Karpas-422 (cell line): ENCODE data around the gene AJAP1. TPM values are rescaled to one million over a fixed set of nuclear protein-coding genes. Genes with fewer than 3 reads are reported as not detected.

Source experiments
- DNase-seq: peaks from one replicate; pipeline ENCODE4 v3.0.0-alpha.2; 2015
- H2AFZ ChIP-seq: fragments of 200-600 bp; sonication (generic); 2 replicates; pipeline ENCODE4 v1.6.1; 2014; ENCODE audit warnings: antibody characterized with exemption, low read length, mixed read lengths
- H3K27ac ChIP-seq: fragments of 200-600 bp; sonication (generic); 2 replicates; pipeline ENCODE4 v1.5.1; 2014; ENCODE audit warnings: mild to moderate bottlenecking, low read length, moderate library complexity
- H3K27me3 ChIP-seq: fragments of 200-600 bp; sonication (generic); 2 replicates; pipeline ENCODE4 v1.6.1; 2014; ENCODE audit warnings: low read length, mixed read lengths
- H3K36me3 ChIP-seq: fragments of 200-600 bp; sonication (generic); 2 replicates; pipeline ENCODE4 v1.6.1; 2014; ENCODE audit warnings: low read length, mixed read lengths; ENCODE audit not compliant: insufficient read depth
- H3K4me1 ChIP-seq: fragments of 200-600 bp; sonication (generic); 2 replicates; pipeline ENCODE4 v1.6.1; 2014; ENCODE audit warnings: mild to moderate bottlenecking, low read length, mixed read lengths
- H3K4me2 ChIP-seq: fragments of 200-600 bp; sonication (generic); 2 replicates; pipeline ENCODE4 v1.6.1; 2014; ENCODE audit warnings: low read length, low read depth, mild to moderate bottlenecking; ENCODE audit not compliant: poor library complexity, severe bottlenecking
- H3K4me3 ChIP-seq: fragments of 200-600 bp; sonication (generic); 2 replicates; pipeline ENCODE4 v1.5.1; 2014; ENCODE audit warnings: mild to moderate bottlenecking, antibody characterized with exemption, low read length, mixed read lengths
- H3K79me2 ChIP-seq: fragments of 200-600 bp; sonication (generic); 2 replicates; pipeline ENCODE4 v1.6.1; 2014; ENCODE audit warnings: mild to moderate bottlenecking, low read length, mixed read lengths
- H3K9ac ChIP-seq: fragments of 200-600 bp; sonication (generic); 2 replicates; pipeline ENCODE4 v1.6.0; 2014; ENCODE audit warnings: low read length
- H3K9me2 ChIP-seq: fragments of 200-600 bp; sonication (generic), shearing (Covaris generic); replicated peaks from 2 replicates; pipeline ENCODE4 v1.6.0; 2014; ENCODE audit warnings: mild to moderate bottlenecking, low read length, moderate library complexity; ENCODE audit not compliant: insufficient read depth
- H3K9me3 ChIP-seq: fragments of 300-700, 200-600 bp; sonication (generic); 2 replicates; pipeline ENCODE4 v1.6.1; 2014; ENCODE audit warnings: low read length, mixed read lengths
- H4K20me1 ChIP-seq: fragments of 200-600 bp; sonication (generic); 2 replicates; pipeline ENCODE4 v1.6.1; 2014; ENCODE audit warnings: mild to moderate bottlenecking, antibody characterized with exemption, low read length, low read depth; ENCODE audit not compliant: insufficient read depth
- total RNA-seq: library from RNA; depleted of rRNA; stranded (reverse); fragments of >200 nt; shearing (Covaris generic); gene quantifications from 2 replicates; pipeline ENCODE4 v1.2.3, GENCODE V29; 2014; ENCODE audit warnings: low replicate concordance

AJAP1 gene
- total RNA-seq, 1 experiment from 2014 or later, result not detected

DNA sequence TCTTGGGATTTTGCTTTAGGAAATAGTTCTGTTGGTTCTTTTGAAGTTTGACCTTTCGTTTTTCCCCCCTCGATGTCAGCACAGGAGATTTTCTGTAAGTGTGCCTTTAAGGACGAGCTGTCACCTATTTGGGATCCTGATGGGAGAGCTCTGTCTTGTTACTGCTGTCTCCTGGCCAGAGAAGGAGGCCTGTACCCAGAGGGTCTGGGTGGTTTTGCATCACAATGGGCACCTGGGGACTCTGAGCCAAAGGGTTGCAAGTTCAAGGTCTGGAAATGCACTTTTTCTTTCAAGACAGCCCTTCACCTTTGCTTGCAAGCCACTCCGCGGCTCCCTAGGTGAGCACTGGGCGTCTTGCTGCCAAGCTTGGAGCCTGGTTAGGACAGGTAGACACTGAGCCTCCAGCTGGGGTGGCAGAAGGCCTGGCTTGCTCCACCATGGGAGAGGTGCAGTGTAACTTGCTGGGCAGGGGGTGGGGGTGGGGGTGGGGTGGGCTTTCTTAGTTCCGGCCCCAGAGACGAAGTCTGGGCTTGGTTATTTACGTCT is 2.9 kb downstream of the AJAP1 start:
- no peaks in the 10 kb centered on the region for H3K4me1 ChIP-seq
- no peaks in the 10 kb centered on the region for H3K9me3 ChIP-seq
- no peaks in the 10 kb centered on the region for H3K9me2 ChIP-seq
- no peaks in the 10 kb centered on the region for H3K79me2 ChIP-seq
- H3K4me3 ChIP-seq, result no peak overlapping the region
- H2AFZ ChIP-seq, result no peak overlapping the region
- DNase-seq, result no peak
- H4K20me1 ChIP-seq, result no peaks in the 10 kb centered on the region
- no peaks in the 10 kb centered on the region for H3K36me3 ChIP-seq
- H3K27me3 ChIP-seq, result no peaks in the 10 kb centered on the region
- no peak overlapping the region for H3K9ac ChIP-seq
- H3K27ac ChIP-seq, result no peak overlapping the region
- H3K4me2 ChIP-seq, result no peak overlapping the region

- H3K4me2 ChIP-seq, result no peak overlapping the region
- no peaks in the 10 kb centered on the region for H4K20me1 ChIP-seq
- H3K4me1 ChIP-seq, result no peaks in the 10 kb centered on the region
- no peak for DNase-seq
- no peak overlapping the region for H2AFZ ChIP-seq
- no peak overlapping the region for H3K4me3 ChIP-seq
- no peak overlapping the region for H3K9ac ChIP-seq
- no peaks in the 10 kb centered on the region for H3K9me3 ChIP-seq
- no peak overlapping the region for H3K27ac ChIP-seq
- no peaks in the 10 kb centered on the region for H3K36me3 ChIP-seq
- no peaks in the 10 kb centered on the region for H3K27me3 ChIP-seq
- H3K79me2 ChIP-seq, result no peaks in the 10 kb centered on the region
- H3K9me2 ChIP-seq, result no peaks in the 10 kb centered on the region
Observed at GRCh38 chr1:4657960-4658541, 3.6 kb downstream of the AJAP1 start.

DNA sequence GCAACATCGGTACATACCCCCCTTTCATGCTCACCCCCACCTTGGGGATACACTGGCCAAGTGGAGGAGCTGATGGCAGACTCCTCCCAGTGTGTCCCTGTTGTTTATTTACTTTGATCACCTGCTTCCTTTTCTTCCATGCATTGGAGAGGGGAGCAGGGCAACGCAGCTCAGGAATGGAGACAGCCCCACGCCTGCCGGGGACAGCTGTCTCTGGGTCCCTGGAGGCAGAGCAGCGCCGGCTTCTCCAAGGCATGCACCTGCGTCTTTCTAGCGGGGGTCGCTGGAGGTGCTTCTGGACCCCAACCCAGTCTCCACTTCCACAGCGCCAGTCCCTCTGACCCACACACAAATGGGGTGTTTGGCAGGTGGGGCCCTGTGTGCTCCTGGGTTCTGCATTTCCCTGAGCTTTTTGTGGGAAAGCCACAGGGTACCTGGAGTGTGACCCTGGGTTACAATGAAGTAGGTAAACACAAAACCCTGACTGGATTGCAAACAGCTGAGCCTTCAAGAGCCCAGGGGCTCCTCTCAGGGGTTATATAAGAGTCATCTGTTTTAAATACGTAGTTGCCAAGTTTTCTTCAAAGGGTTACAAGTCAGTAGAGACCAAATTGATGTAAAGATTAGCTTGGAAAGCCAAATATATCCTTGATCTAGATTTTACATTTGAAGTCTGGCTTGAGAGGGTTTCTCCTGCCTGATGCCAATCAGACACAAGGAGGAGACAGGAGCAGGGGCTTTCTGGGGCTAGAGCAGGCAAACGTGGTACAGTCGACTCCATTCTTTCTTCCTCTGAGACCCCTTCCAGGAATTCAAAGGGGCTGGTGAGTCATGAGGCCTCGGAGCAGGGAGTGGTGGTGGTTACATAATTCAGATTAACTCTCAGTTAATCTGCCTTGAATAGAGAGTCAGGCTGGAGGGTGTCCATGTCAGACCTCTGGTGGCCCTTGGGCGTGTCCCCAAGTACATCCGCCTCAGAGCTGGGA is 4.5 kb downstream of the AJAP1 start:
- H3K4me3 ChIP-seq, result no peak overlapping the region
- H3K9me2 ChIP-seq, result no peaks in the 10 kb centered on the region
- no peak overlapping the region for H3K9ac ChIP-seq
- no peaks in the 10 kb centered on the region for H3K9me3 ChIP-seq
- DNase-seq, result no peak
- no peaks in the 10 kb centered on the region for H3K4me1 ChIP-seq
- no peaks in the 10 kb centered on the region for H3K27me3 ChIP-seq
- no peak overlapping the region for H3K4me2 ChIP-seq
- no peaks in the 10 kb centered on the region for H3K36me3 ChIP-seq
- no peak overlapping the region for H3K27ac ChIP-seq
- no peaks in the 10 kb centered on the region for H3K79me2 ChIP-seq
- H2AFZ ChIP-seq, result no peak overlapping the region
- H4K20me1 ChIP-seq, result no peaks in the 10 kb centered on the region

- H3K9me2 ChIP-seq, result no peaks in the 10 kb centered on the region
- no peaks in the 10 kb centered on the region for H3K27me3 ChIP-seq
- no peak overlapping the region for H2AFZ ChIP-seq
- H3K4me2 ChIP-seq, result no peak overlapping the region
- H3K9ac ChIP-seq, result no peak overlapping the region
- no peaks in the 10 kb centered on the region for H3K9me3 ChIP-seq
- DNase-seq, result no peak
- H3K79me2 ChIP-seq, result no peaks in the 10 kb centered on the region
- H3K4me3 ChIP-seq, result no peak overlapping the region
- no peak overlapping the region for H3K27ac ChIP-seq
- H4K20me1 ChIP-seq, result no peaks in the 10 kb centered on the region
- H3K4me1 ChIP-seq, result no peaks in the 10 kb centered on the region
- H3K36me3 ChIP-seq, result no peaks in the 10 kb centered on the region
Observed at GRCh38 chr1:4660917-4661594, 6.6 kb downstream of the AJAP1 start.

- H4K20me1 ChIP-seq, result no peaks in the 10 kb centered on the region
- H3K4me1 ChIP-seq, result no peaks in the 10 kb centered on the region
- no peaks in the 10 kb centered on the region for H3K27me3 ChIP-seq
- H3K27ac ChIP-seq, result no peak overlapping the region
- H3K79me2 ChIP-seq, result no peaks in the 10 kb centered on the region
- H3K4me2 ChIP-seq, result no peak overlapping the region
- no peaks in the 10 kb centered on the region for H3K36me3 ChIP-seq
- DNase-seq, result no peak
- H3K4me3 ChIP-seq, result no peak overlapping the region
- H3K9me3 ChIP-seq, result no peaks in the 10 kb centered on the region
- no peak overlapping the region for H2AFZ ChIP-seq
- H3K9me2 ChIP-seq, result no peaks in the 10 kb centered on the region
- H3K9ac ChIP-seq, result no peak overlapping the region
Observed at GRCh38 chr1:4661595-4661917, 7.1 kb downstream of the AJAP1 start.

DNA sequence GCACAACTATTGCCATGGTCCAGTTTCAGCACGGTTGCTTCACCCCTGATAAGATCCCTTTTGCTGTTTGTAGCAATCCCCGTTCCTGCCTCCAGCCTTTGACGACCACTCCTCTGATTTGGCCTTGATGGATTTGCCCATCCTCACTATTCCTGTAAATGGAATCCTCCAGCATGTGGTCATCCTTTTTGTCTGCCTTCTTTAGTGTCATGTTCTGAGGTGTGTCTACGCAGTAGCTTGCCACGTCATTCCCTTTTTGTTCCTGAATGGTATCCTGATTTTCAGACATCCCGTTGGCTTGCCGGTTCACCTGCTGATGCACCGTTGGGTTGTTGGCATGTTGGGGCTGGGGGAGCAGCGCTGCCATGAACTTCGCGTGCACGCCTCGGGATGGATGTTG is 7.8 kb downstream of the AJAP1 start:
- Histone ChIP-seq H3K9ac (no peak overlapping the region), H3K27ac (no peak overlapping the region), H3K4me3 (no peak overlapping the region), H3K27me3 (no peaks in the 10 kb centered on the region), H3K4me2 (no peak overlapping the region), H3K4me1 (no peaks in the 10 kb centered on the region), H3K9me2 (no peaks in the 10 kb centered on the region), H3K79me2 (no peaks in the 10 kb centered on the region), H2AFZ (no peak overlapping the region), H3K36me3 (no peaks in the 10 kb centered on the region), H4K20me1 (no peaks in the 10 kb centered on the region), H3K9me3 (no peaks in the 10 kb centered on the region)
- no peak for DNase-seq

DNA sequence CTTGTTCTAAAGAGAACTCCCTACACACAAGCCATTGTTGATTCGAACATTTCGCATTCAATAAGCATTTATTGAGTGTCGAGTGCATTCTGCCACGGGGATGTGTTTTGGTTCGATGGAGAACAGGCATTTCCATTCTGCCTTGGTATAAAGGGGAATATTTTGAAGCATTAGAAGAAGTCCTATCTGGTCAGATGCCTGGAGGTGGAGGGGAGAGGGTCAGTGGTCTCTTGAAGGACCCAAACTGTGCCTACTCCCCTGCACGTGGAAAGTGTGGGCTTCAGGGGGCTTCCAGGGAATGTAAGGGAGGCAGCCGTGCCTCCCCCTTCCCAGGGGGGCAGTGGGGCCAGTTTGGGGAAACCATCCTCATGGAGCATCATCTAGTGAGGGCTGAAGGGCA is 8.3 kb downstream of the AJAP1 start:
- no peaks in the 10 kb centered on the region for H3K36me3 ChIP-seq
- no peaks in the 10 kb centered on the region for H3K27me3 ChIP-seq
- no peak overlapping the region for H3K9ac ChIP-seq
- H3K4me3 ChIP-seq, result no peak overlapping the region
- H3K9me2 ChIP-seq, result no peaks in the 10 kb centered on the region
- H4K20me1 ChIP-seq, result no peaks in the 10 kb centered on the region
- no peak overlapping the region for H2AFZ ChIP-seq
- H3K9me3 ChIP-seq, result no peaks in the 10 kb centered on the region
- no peak overlapping the region for H3K27ac ChIP-seq
- DNase-seq, result no peak
- no peak overlapping the region for H3K4me2 ChIP-seq
- H3K79me2 ChIP-seq, result no peaks in the 10 kb centered on the region
- H3K4me1 ChIP-seq, result no peaks in the 10 kb centered on the region

DNA sequence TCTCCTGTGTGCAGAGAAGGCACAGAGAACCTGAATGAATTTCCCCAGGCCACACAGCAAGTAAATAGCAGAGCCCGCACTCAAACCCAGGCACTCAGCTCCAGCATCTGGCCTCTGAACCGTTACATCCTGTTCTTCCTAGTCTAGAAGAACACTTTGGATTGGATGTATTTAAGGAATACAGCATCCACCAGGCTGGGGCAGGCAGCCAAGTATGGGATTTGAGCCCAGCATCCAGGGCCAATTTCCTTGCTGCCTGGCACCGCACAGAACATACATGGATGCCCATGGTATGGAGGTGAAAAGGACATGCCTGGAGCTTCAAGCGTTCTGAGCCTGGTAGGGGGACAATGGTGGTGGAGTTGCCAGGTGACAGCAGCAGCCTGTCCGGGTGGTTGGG is 9.7 kb downstream of the AJAP1 start:
- no peak overlapping the region for H3K27ac ChIP-seq
- no peak for DNase-seq

More for the DNA sequence above, 9.7 kb downstream of the AJAP1 start:
- Histone ChIP-seq H3K9ac (no peak overlapping the region), H3K27me3 (no peaks in the 10 kb centered on the region), H2AFZ (no peak overlapping the region), H3K36me3 (no peaks in the 10 kb centered on the region), H4K20me1 (no peaks in the 10 kb centered on the region), H3K9me2 (no peaks in the 10 kb centered on the region), H3K79me2 (no peaks in the 10 kb centered on the region), H3K4me3 (no peak overlapping the region), H3K4me2 (no peak overlapping the region), H3K9me3 (no peaks in the 10 kb centered on the region), H3K4me1 (no peaks in the 10 kb centered on the region)
